Fibroblast of peridontal ligament (primary cell): Measurements from ENCODE around the gene AMIGO1.
"Not testable (repeated sequence)": the region's sequence is repeated elsewhere in the genome, so short reads cannot be mapped to it uniquely, and the experiment has no call there.

Source experiments
- DNase-seq: peaks from one replicate; pipeline ENCODE4 v3.0.0-alpha.2; 2010; ENCODE audit errors: extremely low read depth

AMIGO1 gene

DNA sequence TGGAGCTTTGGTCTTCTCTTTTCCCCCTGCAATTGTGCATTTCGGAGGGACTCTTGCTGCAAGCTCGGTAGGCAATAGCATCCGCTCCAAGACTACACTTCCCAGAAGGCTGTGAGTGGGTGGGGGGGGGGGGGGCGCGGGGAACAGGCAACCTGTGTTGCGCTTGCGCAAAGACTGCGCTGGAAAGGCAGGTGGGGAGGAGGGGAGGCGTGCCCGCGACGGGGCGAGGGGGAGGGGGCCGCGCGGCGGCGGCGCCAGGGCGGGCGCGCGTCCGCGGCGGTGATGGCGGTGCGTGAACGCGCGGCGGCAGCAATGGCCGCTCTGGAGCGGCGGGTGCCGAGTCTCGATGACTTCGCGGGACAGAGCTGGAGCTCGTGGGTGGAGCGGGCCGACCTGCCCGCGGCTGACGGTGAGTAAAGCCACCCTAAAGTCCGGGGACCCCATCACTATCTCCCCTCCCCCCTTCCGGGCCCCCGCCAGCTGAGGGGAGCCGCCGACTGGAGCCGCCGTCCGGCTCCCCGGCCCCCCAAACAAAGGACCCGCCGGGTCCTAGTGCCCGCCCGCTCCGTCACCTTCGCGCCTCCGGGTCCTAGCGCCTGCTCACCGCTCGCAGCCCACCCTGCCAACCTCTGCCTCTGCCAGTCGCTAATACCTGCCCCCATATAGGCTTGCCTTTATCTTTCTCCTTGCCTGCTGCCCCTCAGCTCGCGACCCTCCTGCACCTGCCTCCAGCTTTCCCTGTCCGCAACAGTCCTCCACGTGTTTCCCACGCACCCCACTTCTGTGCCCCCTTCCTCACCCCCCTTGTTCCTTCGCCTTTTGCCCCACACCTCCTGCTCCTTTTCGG is 25.6 kb downstream of the AMIGO1 start, which contains the start of gene ATXN7L2:
TSS of gene ATXN7L2 (plus strand) at position 234 of the 847 bp plus-strand sequence. CDS start at position 283, 49 bp downstream.
- peak; percentile 87 for DNase-seq

DNA sequence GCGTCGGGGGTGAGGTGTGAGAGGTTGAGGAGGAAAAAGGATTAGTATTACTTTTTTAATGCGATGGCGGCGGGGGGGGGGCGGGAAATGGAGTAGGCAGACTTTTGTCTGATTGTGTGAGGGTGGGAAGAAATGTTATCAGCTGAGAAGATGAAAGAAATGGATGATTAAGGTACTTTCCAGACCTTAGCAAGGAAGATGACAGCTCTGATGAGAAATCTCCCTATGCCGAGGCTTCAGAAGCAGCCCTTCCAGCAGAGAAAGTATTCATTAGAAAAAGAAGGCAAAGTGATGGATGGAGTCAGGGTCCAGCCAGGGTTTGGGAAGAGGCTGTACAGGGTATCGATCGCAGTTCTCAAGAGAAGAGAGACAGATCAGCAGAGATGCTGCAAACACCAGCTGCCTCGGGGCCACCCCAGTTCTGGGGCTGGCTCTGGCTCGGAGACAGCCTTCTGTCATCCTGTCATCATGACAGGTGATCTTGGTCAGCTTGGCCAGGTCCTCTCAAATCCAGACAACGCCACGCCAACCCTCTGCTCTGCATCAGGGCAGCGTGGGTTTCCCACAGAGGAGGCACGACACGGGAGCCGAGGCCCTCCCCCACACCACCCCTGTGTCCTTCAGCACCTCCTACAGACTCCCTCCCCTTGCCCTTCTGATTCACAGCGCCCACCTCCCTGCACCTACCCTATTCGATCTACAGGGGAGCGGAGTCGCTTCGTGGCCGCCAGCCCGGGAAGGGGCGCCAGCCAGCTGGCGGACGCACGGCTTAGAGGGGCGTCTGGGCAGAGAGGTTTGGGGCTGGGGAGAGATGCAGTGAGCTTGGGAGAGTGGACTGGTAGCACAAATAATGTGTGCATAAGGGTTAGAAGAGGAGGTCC is 26.5 kb downstream of the AMIGO1 start:
- no peak for DNase-seq

- no peak for DNase-seq
Observed at GRCh38 chr1:109482242-109482641, 27.3 kb downstream of the AMIGO1 start.

DNA sequence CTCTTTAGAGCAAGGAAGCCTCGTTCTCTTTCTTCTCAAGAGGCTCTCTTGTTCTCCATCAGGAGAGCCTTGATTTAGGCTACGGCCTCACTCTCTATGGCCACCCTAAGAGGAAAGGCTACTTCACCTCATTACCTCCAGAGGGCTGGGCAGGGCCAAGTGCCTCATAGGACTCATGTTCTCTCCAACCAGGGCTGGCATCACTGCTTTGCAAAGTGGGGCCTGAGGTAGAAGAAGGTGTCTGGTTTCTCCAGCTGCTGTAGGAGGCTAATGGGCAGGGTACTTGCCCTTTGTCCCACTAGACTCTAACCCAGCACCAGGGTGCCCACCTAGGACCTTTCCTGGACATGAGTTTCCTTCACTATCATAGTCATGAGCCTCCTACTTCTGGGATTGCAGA is 27.9 kb downstream of the AMIGO1 start:
- DNase-seq: no peak

DNA sequence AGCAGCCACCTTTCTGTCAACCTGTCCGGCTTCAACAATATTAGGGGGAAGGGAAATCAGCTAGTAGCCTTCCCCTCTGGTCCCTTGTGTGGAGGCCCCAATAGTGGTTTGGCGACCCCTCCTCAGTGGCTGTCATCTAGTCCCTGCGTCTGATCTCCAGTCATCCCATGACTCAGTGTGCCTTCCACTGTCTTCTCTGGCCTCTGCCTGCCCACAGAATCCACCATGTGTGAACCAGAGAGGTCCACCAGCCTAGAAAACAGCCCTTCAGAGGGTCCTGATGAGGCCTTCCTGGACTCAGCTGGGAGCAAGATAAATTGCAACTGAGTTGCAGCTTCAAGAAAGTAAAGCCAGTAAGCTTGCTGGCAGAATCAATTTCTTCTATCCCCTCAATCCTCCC is 29.6 kb downstream of the AMIGO1 start:
- DNase-seq: no peak

DNA sequence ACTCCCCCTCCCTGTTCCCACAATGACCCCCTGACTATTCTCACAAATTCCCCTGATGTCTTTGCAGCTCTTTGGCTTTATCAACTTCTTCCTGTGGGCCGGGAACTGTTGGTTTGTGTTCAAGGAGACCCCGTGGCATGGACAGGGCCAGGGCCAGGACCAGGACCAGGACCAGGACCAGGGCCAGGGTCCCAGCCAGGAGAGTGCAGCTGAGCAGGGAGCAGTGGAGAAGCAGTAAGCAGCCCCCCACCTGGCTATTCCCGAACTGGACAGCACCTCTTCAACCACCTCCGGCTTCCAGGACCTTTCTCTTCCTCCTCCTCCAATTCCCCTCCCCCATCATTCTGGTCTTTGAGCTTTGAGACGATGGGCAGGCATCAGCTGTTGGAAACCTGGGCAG is 30.2 kb downstream of the AMIGO1 start:
- no peak for DNase-seq

DNA sequence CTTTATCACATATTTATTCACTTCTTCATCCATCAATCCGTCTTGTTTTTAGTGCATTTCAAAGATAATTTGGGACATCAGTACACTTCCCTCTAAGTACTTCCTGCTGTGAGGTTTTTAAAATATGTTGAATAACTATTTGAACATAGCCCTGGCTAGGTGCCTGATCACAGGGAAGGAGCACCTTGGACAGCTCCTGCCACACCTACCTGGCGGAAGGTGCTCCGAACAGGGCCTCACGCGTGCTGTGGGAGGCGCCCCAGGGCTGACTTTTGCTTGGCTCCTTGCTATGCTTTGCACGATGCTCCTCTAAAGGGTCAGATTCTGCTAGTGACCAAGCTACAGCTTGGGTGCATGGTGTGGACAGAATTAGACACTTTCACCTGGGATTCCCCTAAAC is 30.7 kb downstream of the AMIGO1 start:
- DNase-seq: no peak

DNA sequence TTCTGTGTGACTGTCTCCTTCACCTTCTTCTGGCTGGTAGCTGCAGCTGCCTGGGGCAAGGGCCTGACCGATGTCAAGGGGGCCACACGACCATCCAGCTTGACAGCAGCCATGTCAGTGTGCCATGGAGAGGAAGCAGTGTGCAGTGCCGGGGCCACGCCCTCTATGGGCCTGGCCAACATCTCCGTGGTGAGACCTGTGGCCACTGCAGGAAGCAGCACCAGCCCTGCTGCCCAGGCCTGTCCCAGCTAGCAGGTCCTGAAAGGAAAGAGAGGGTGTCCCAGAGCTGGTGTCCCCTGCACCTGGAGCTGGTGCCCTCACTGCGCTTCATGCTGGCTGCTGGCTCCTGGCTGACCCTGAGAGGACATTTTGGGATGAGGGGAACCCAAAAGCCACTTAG is 31.7 kb downstream of the AMIGO1 start:
- DNase-seq: no peak

DNA sequence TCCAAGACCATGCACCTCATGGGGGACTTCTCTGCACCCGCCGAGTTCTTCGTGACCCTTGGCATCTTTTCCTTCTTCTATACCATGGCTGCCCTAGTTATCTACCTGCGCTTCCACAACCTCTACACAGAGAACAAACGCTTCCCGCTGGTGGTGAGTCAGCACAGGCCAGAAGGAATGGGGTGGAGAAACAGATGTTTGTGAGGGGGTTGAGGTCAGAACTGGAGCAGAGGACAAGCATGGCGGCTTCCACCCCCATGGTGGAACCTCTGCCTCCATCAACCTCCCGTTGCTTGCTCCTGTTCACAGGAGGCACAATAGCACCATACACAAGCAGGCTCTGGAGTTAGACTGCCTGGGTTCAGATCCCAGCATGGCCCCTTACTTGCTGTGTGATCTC is 32.7 kb downstream of the AMIGO1 start:
- no peak for DNase-seq

DNA sequence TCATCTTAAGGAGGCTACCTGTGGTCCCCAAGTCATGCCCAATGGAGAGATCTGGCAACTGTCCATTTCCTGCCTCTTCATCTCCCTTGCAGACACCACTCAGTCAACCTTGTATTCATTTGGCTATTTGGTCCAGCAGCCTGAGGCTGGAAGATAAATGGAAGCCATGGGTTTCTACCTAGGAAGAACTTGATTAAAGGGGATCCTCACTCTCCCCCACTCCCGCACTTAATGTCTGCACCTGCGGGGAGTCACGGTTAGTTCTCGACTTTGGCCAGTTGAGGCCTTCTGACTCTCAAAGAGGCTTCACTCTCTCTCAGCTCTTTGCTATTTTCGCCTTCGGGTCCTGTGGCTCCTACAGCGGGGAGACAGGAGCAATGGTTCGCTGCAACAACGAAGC is 34.3 kb downstream of the AMIGO1 start:
- no peak for DNase-seq

DNA sequence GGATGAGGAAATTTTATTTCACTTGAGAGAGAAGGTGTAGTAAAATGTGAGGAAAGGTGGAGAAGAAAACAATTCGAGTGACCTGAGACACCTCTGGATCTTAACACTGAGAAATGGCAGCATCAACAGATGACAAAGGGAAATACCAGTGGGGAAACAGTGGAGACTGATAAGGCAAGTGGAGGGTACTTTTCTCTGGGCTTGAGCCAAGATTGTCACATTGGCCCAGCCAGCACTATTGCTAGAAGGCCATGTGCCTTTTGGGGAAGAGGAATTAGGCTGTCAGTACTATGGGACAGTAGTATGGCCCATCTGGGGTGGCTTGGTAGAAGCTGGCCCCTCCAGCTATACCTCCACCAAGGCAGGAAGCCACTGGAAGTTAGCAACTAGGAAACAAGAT is 34.8 kb downstream of the AMIGO1 start:
- no peak for DNase-seq

DNA sequence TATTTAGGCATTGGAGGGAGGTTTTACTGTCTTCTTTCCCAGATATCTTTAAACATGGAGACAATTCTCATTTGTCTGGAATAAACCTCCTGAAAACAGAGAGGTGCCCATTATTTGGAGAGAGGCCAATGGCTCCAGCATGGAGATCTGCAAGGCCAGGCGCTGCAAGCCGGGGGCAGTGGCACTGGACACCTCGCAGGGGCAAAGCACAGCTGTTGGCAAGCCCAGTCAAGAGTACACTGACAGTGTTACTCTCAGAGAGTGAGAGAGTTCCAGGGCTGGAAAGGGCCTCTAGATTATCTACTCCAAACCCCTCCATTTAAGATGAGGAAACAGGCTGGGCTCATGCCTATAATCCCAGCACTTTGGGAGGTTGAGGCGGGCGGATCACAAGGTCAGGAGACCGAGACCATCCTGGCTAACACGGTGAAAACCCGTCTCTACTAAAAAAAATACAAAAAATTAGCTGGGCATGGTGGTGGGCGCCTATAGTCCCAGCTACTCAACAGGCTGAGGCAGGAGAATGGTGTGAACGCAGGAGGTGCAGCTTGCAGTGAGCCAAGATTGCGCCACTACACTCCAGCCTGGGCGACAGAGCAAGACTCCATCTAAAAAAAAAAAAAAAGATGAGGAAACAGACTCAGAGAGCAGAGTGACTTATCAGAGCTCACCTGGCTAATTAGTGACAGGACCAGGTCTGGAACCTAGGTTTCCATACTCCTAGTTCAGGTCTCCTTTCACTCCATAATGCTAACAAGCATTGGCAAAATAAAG is 36.1 kb downstream of the AMIGO1 start:
- DNase-seq: not testable (repeated sequence)

DNA sequence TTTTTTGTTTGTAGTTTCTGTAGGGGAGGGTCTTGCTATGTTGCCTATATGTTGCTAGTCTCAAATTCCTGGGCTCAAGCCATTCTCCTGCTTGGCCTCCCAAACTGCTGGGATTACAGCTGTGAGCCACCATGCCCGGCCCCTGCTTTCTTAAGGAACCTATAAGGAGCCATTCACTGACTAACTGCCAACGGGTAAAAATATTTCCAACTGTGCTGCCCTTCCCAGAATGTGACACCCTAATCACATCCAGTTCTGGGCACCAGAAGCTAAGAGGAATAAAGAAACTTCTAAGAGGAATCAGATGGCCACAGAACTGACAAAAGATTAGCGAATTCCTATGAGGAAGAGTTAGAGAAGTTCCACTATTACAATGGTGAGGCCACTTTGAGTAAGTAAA is 36.7 kb downstream of the AMIGO1 start:
- no peak for DNase-seq

GRCh38 chr1:109470245-109470644 is 39.3 kb downstream of the AMIGO1 start:
- no peak for DNase-seq

GRCh38 chr1:109468903-109469302 is 40.6 kb downstream of the AMIGO1 start:
- DNase-seq: no peak

DNA sequence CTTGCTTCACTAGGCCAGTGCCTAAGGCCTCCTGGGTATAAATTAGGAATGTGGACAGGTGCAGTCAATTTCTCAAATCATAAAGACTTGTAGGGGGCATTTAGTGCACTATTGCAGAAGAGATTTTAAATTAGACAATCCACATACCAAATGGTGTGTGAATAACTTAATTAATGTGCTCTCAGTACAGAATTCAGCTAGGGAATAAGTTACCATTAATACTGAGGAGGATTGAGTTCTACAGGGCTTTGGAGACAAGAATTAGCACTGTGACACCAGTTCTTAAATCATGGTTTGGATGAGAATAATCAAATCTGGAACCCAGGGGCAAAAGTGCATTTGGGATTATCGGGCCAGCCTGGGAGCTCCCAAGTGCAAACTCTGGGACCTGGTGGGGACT is 41.5 kb downstream of the AMIGO1 start:
- DNase-seq: no peak

- no peak for DNase-seq
Observed at GRCh38 chr1:109467301-109467777, 42.2 kb downstream of the AMIGO1 start.

DNA sequence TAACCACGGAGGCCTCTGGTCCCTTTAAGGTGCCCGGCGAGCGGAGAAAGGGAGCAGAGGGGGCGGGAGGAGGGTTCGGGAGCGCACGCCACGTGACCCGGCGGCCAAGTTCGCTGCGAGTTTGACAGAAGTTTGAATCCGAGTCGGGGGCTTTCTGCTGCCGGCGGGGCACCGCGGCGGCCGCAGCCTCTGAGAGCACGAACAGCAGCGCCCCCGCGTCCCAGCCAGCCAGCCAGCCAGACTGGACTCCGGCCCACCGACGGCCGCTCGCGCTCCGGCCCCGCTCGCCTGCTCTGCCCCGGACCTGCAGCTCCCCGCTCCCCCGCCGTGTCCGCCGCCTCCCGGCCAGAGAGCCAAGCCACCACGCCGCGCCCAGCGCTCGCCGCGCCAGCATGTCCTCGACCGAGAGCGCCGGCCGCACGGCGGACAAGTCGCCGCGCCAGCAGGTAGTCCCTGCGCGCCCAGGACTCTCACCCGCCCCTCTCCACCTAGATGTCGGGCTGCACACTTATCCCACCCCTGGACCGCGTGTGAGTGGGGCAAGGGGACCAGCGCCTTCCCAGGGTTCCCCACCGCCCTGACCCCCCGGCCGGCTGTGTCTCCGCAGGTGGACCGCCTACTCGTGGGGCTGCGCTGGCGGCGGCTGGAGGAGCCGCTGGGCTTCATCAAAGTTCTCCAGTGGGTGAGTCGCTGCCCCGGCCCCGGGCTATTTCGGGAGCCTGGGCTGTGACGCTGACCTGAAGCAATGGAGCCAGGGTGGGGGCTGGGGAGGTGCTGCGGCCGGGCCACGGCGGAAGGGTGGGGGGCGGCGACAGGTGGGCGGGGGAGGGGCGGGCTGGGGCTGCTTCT is 42.9 kb downstream of the AMIGO1 start, which contains the start of gene SYPL2:
TSS of gene SYPL2 (plus strand) at position 95 of the 849 bp plus-strand sequence. CDS start at position 393, 298 bp downstream.
- DNase-seq: no peak

DNA sequence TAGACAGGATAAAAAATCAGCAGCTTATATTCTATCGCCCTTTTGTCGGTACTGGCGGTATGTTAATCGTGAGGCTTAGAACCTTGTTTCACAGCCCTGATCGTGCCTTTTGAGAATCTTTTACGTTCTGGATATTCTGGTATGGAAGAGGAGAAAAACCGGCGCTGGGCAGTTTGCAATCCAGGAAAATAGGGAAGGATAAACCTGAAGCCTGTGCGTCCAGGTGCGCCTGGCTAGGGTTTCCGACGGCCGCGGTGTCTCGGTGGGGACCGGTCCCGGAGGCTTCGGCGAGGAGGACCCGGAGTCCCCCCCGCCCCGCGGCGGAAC is 43.4 kb downstream of the AMIGO1 start:
- no peak for DNase-seq

- DNase-seq: no peak
Observed at GRCh38 chr1:109457819-109458218, 51.7 kb downstream of the AMIGO1 start.
